Nephron progenitor cell (in vitro differentiated cells): ENCODE measurements around the gene ALKBH8.

Experiments used
- DNase-seq: peaks from one replicate; pipeline ENCODE4 v3.0.0; 2021
- H3K27ac Mint-ChIP-seq: 2 replicates; pipeline ENCODE4 v1.8.0; 2021; ENCODE audit warnings: mild to moderate bottlenecking, moderate library complexity, mixed read lengths
- H3K27me3 Mint-ChIP-seq: 2 replicates; pipeline ENCODE4 v1.8.0; 2021; ENCODE audit warnings: mild to moderate bottlenecking, low read depth, mixed read lengths; ENCODE audit not compliant: poor library complexity
- H3K36me3 Mint-ChIP-seq: 2 replicates; pipeline ENCODE4 v1.8.0; 2021; ENCODE audit warnings: low read depth, mixed read lengths
- H3K4me1 Mint-ChIP-seq: 2 replicates; pipeline ENCODE4 v1.8.0; 2021; ENCODE audit warnings: mixed read lengths
- H3K4me3 Mint-ChIP-seq: 2 replicates; pipeline ENCODE4 v1.8.0; 2021; ENCODE audit warnings: mild to moderate bottlenecking, moderate library complexity, mixed read lengths
- H3K9me3 Mint-ChIP-seq: 2 replicates; pipeline ENCODE4 v1.8.0; 2021; ENCODE audit warnings: mild to moderate bottlenecking, moderate library complexity, mixed read lengths
- CTCF ChIP-seq: fragments of 200-600 bp; sonication (generic); IDR thresholded peaks from 2 replicates; pipeline ENCODE4 v1.5.0; 2021; ENCODE audit warnings: antibody characterized with exemption

The ALKBH8 gene

GRCh38 chr11:107605061-107606006, 39.8 kb upstream of the ALKBH8 start:
- Mint-ChIP-seq H3K4me3 (no peak overlapping the region), H3K36me3 (no peaks in the 10 kb centered on the region), H3K4me1 (peaks cover 16% of the 10 kb centered on the region), H3K27ac (no peak overlapping the region), H3K27me3 (peaks cover 8% of the 10 kb centered on the region), H3K9me3 (no peaks in the 10 kb centered on the region)
- DNase-seq, result no peak
- TF ChIP-seq CTCF, result no peak

GRCh38 chr11:107598225-107599139, 32.9 kb upstream of the ALKBH8 start:
- no peaks in the 10 kb centered on the region for H3K36me3 Mint-ChIP-seq

GRCh38 chr11:107594736-107595135, 29.2 kb upstream of the ALKBH8 start:
- Mint-ChIP-seq H3K4me1 (peaks cover 25% of the 10 kb centered on the region), H3K9me3 (no peaks in the 10 kb centered on the region), H3K36me3 (no peaks in the 10 kb centered on the region), H3K27ac (no peak overlapping the region), H3K4me3 (no peak overlapping the region), H3K27me3 (peaks cover 76% of the 10 kb centered on the region)
- DNase-seq, result no peak
- TF ChIP-seq CTCF, result no peak

More at GRCh38 chr11:107598225-107599139, 32.9 kb upstream of the ALKBH8 start:
- peak; percentile 29 for DNase-seq
- Mint-ChIP-seq H3K27ac (no peak overlapping the region), H3K4me1 (peaks cover 6% of the 10 kb centered on the region), H3K9me3 (no peaks in the 10 kb centered on the region), H3K27me3 (peaks cover 44% of the 10 kb centered on the region), H3K4me3 (no peak overlapping the region)
- TF ChIP-seq CTCF, result peak; percentile 51

- H3K36me3 Mint-ChIP-seq, result no peaks in the 10 kb centered on the region
- peaks cover 25% of the 10 kb centered on the region for H3K4me1 Mint-ChIP-seq
- H3K27ac Mint-ChIP-seq, result no peak overlapping the region
- TF ChIP-seq CTCF, result no peak
- H3K4me3 Mint-ChIP-seq, result no peak overlapping the region
- H3K27me3 Mint-ChIP-seq, result peaks cover 84% of the 10 kb centered on the region
- H3K9me3 Mint-ChIP-seq, result peaks cover 3% of the 10 kb centered on the region
- peak; percentile 14 for DNase-seq
Observed at GRCh38 chr11:107593951-107594350, 28.4 kb upstream of the ALKBH8 start.

- Mint-ChIP-seq H3K27ac (no peak overlapping the region), H3K4me1 (peaks cover 25% of the 10 kb centered on the region), H3K9me3 (peaks cover 8% of the 10 kb centered on the region), H3K36me3 (no peaks in the 10 kb centered on the region), H3K4me3 (peak overlapping the region; percentile 25), H3K27me3 (peaks cover 90% of the 10 kb centered on the region)
- no peak for DNase-seq
- TF ChIP-seq CTCF, result no peak
Observed at GRCh38 chr11:107592813-107593212, 27.3 kb upstream of the ALKBH8 start.
